Breast epithelium (tissue), 4 donors: ENCODE data around the gene RCBTB1. TPM values are rescaled to one million over a fixed set of nuclear protein-coding genes. Genes with fewer than 3 reads are reported as not detected.

Experiments used
- DNase-seq, 2 donors: peaks; one replicate each; pipeline ENCODE4 v3.0.0-alpha.2; 2019; ENCODE audit warnings: low spot score in 2 of 2
- H3K27ac ChIP-seq, 2 donors: fragments of 200-600 bp; sonication (generic) in 1 of 2; one replicate each; pipeline ENCODE4 v1.5.1; 2016 to 2019; ENCODE audit warnings: mild to moderate bottlenecking in 1 of 2
- H3K27me3 ChIP-seq, 2 donors: fragments of 200-600 bp; sonication (generic) in 1 of 2; one replicate each; pipeline versions ENCODE4 v1.5.1 to v1.6.0; 2017 to 2019; ENCODE audit warnings: control low read depth in 1 of 2, mild to moderate bottlenecking in 1 of 2
- H3K36me3 ChIP-seq: fragments of 200-600 bp; one replicate; pipeline ENCODE4 v1.5.1; 2019
- H3K4me1 ChIP-seq, 2 donors: fragments of 200-600 bp; sonication (generic); one replicate each; pipeline ENCODE4 v1.5.1; 2016 to 2019; ENCODE audit warnings: control low read depth in 1 of 2
- H3K4me3 ChIP-seq, 3 donors: fragments of 200-600 bp; sonication (generic); 1 replicate in 2 of 3; 2 replicates in 1 of 3; pipeline ENCODE4 v1.5.1; 2016 to 2019; ENCODE audit warnings: mild to moderate bottlenecking in 3 of 3, moderate library complexity in 2 of 3
- H3K9me3 ChIP-seq, 2 donors: fragments of 200-600 bp; sonication (generic) in 1 of 2; one replicate each; pipeline ENCODE4 v1.5.1; 2016 to 2019; ENCODE audit warnings: control low read depth in 1 of 2
- CTCF ChIP-seq, 3 donors: fragments of 450-650 bp; IDR thresholded peaks; one replicate each; pipeline ENCODE4 v1.5.1; 2016 to 2017; ENCODE audit warnings: antibody characterized with exemption in 3 of 3, mild to moderate bottlenecking in 3 of 3, moderate library complexity in 3 of 3
- POLR2A ChIP-seq: fragments of 450-650 bp; IDR thresholded peaks from one replicate; pipeline ENCODE4 v1.6.1; 2016; ENCODE audit warnings: antibody characterized with exemption, mild to moderate bottlenecking, moderate library complexity
- POLR2AphosphoS5 ChIP-seq, 3 donors: sonication (generic); formaldehyde crosslinking; IDR thresholded peaks; one replicate each; pipeline ENCODE4 v1.6.1; 2017; ENCODE audit warnings: antibody characterized with exemption in 3 of 3
- intact Hi-C: fragments of 100-400 bp; cut with DNase I; formaldehyde crosslinking; loops from one replicate; pipeline ENCODE4 v1.15.1; 2023; ENCODE audit warnings: low total_unique reads
- total RNA-seq, 3 donors: library from RNA; depleted of rRNA; stranded (reverse); fragments of >200 nt; gene quantifications; one replicate each; pipeline ENCODE4 v1.1.0, GENCODE V29; 2016

RCBTB1 gene
- total RNA-seq, 3 donors from 2014 or later: 13.8 to 18.4 (median 17.9) TPM

- Histone ChIP-seq H3K4me1 (no peaks in the 10 kb centered on the region), H3K4me3 (peak overlapping the region in 2 of 3 donors; percentile 20 to 56), H3K36me3 (no peaks in the 10 kb centered on the region), H3K9me3 (no peaks in the 10 kb centered on the region), H3K27me3 (no peaks in the 10 kb centered on the region), H3K27ac (no peak overlapping the region)
- DNase-seq: no peak
- intact Hi-C loops: no loop called here
- no peak for TF ChIP-seq POLR2AphosphoS5 (IDR thresholded peaks at IDR 0.05)
- TF ChIP-seq POLR2A: no peak
- no peak for TF ChIP-seq CTCF (IDR thresholded peaks at IDR 0.05)
Observed at GRCh38 chr13:49629196-49629938, 44.0 kb upstream of the RCBTB1 start.

GRCh38 chr13:49627831-49628652 lies 42.7 kb upstream of the RCBTB1 start, which contains the start of gene ARL11:
Gene ARL11 (plus strand): TSS chr13:49628507. CDS start chr13:49630448, 1,941 bp downstream.
- peak; percentile 33 to 70 for DNase-seq
- Histone ChIP-seq H3K27me3 (no peaks in the 10 kb centered on the region), H3K4me3 (peak within 1 kb of the TSS; percentile 20 to 56 (median 30)), H3K27ac (peak within 1 kb of the TSS in 1 of 2 donors; percentile 19), H3K4me1 (no peaks in the 10 kb centered on the region), H3K9me3 (no peaks in the 10 kb centered on the region), H3K36me3 (no peaks in the 10 kb centered on the region)
- intact Hi-C loops: no loop called here
- no peak for TF ChIP-seq CTCF (IDR thresholded peaks at IDR 0.05)
- no peak for TF ChIP-seq POLR2A
- no peak for TF ChIP-seq POLR2AphosphoS5 (IDR thresholded peaks at IDR 0.05)

GRCh38 chr13:49625392-49626079 lies 40.2 kb upstream of the RCBTB1 start:
- TF ChIP-seq POLR2A: no peak
- TF ChIP-seq CTCF (IDR thresholded peaks at IDR 0.05): no peak
- TF ChIP-seq POLR2AphosphoS5 (IDR thresholded peaks at IDR 0.05): no peak
- no peaks in the 10 kb centered on the region for H3K36me3 ChIP-seq
- no peaks in the 10 kb centered on the region for H3K27me3 ChIP-seq
- H3K9me3 ChIP-seq: no peaks in the 10 kb centered on the region
- no peak overlapping the region for H3K27ac ChIP-seq
- intact Hi-C loops: no loop called here
- no peak for DNase-seq
- H3K4me1 ChIP-seq: no peaks in the 10 kb centered on the region
- no peak overlapping the region for H3K4me3 ChIP-seq

GRCh38 chr13:49624229-49624628 lies 38.9 kb upstream of the RCBTB1 start:
- no peaks in the 10 kb centered on the region for H3K36me3 ChIP-seq
- H3K4me3 ChIP-seq: no peak overlapping the region
- H3K4me1 ChIP-seq: no peaks in the 10 kb centered on the region
- no peak overlapping the region for H3K27ac ChIP-seq
- DNase-seq: no peak
- H3K9me3 ChIP-seq: no peaks in the 10 kb centered on the region
- intact Hi-C loops: no loop called here
- TF ChIP-seq POLR2AphosphoS5 (IDR thresholded peaks at IDR 0.05): no peak
- TF ChIP-seq CTCF (IDR thresholded peaks at IDR 0.05): no peak
- TF ChIP-seq POLR2A: no peak
- no peaks in the 10 kb centered on the region for H3K27me3 ChIP-seq
